ENCODE data around the gene SRSF7. TPM values are rescaled to one million over a fixed set of nuclear protein-coding genes. Genes with fewer than 3 reads are reported as not detected.

Gene SRSF7
- total RNA-seq, 1 experiment from 2014 or later: 299 TPM

DNA sequence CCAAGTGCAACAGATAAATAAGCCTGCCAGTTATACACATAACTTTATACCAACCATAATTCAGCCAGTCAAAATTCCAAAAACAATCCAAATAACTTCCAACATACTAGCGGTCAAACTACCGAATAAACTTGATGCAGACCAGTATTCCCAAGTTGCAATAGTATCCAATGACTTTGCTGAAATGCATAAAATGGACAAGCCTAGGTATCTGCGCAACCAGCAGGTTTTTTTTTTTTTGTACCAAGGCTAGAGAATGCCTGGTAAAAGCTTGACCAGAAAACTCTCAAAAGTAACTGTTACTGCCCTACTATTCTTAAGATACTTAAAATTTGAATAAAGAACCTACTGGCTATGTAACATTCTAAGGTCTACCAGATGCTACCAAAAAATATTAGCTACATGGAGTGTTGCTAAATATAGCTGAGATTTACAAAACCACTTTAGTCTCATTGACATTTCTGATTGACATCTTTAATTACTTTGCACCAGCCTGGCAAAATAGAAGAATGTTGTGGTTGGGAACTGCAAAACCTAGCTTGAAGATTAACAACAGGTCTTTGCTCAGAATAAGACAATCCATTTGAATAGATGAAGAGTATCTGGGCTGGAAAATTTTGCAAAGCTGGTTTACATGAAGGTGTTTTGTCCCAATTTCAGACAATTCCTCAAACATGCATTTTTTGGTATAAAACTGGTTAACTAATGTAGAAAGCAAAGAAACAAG, 7.3 kb downstream of the SRSF7 start:
- ATAC-seq (no peak), DNase-seq (ENCODE audit: low spot score) (no peak)
- peak overlapping the region; percentile 64; the same call in 1 of the 2 replicates for H3K27ac Mint-ChIP-seq
- ChIA-PET POLR2A (interaction anchor here (0.7 to 1.7 kb wide), 3 partner anchors 7 to 162 kb away, joined by 3 to 14 read pairs (median 3); partner anchors contain the start of gene SRSF7), CTCF (interaction anchor here (3.1 kb wide), 1 partner anchor 162 kb away, joined by 14 read pairs; no protein-coding TSS in a partner anchor)
- H3K27me3 Mint-ChIP-seq (ENCODE audit: low read depth): peaks cover 3% of the 10 kb centered on the region; the same call in 1 of the 2 replicates
- H3K4me1 Mint-ChIP-seq: peaks cover 25% of the 10 kb centered on the region
- no peak overlapping the region for H3K4me3 Mint-ChIP-seq
- H3K36me3 Mint-ChIP-seq: peaks cover 73% of the 10 kb centered on the region
- TF ChIP-seq, protein P1, sequence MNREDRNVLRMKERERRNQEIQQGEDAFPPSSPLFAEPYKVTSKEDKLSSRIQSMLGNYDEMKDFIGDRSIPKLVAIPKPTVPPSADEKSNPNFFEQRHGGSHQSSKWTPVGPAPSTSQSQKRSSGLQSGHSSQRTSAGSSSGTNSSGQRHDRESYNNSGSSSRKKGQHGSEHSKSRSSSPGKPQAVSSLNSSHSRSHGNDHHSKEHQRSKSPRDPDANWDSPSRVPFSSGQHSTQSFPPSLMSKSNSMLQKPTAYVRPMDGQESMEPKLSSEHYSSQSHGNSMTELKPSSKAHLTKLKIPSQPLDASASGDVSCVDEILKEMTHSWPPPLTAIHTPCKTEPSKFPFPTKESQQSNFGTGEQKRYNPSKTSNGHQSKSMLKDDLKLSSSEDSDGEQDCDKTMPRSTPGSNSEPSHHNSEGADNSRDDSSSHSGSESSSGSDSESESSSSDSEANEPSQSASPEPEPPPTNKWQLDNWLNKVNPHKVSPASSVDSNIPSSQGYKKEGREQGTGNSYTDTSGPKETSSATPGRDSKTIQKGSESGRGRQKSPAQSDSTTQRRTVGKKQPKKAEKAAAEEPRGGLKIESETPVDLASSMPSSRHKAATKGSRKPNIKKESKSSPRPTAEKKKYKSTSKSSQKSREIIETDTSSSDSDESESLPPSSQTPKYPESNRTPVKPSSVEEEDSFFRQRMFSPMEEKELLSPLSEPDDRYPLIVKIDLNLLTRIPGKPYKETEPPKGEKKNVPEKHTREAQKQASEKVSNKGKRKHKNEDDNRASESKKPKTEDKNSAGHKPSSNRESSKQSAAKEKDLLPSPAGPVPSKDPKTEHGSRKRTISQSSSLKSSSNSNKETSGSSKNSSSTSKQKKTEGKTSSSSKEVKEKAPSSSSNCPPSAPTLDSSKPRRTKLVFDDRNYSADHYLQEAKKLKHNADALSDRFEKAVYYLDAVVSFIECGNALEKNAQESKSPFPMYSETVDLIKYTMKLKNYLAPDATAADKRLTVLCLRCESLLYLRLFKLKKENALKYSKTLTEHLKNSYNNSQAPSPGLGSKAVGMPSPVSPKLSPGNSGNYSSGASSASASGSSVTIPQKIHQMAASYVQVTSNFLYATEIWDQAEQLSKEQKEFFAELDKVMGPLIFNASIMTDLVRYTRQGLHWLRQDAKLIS (CRISPR knock-in tag; IDR thresholded peaks at IDR 0.05; ENCODE audit: borderline replicate concordance): no peak
- TF ChIP-seq MAX (CRISPR knock-in tag; IDR thresholded peaks at IDR 0.05): no peak
- TF ChIP-seq, protein P2, sequence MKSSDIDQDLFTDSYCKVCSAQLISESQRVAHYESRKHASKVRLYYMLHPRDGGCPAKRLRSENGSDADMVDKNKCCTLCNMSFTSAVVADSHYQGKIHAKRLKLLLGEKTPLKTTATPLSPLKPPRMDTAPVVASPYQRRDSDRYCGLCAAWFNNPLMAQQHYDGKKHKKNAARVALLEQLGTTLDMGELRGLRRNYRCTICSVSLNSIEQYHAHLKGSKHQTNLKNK (CRISPR knock-in tag; IDR thresholded peaks at IDR 0.05): no peak
- TF ChIP-seq, protein P3, sequence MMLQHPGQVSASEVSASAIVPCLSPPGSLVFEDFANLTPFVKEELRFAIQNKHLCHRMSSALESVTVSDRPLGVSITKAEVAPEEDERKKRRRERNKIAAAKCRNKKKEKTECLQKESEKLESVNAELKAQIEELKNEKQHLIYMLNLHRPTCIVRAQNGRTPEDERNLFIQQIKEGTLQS (CRISPR knock-in tag; conservative IDR thresholded peaks at IDR 0.05): no peak
- TF ChIP-seq FOXJ3 (CRISPR knock-in tag; IDR thresholded peaks at IDR 0.05; ENCODE audit: borderline replicate concordance): no peak
- no peak for TF ChIP-seq ZNF423 (CRISPR knock-in tag; IDR thresholded peaks at IDR 0.05)
- no peak for TF ChIP-seq EMX1 (CRISPR knock-in tag; IDR thresholded peaks at IDR 0.05)
- 0 out of 2 replicates have a peak, but pooled peaks have one; percentile 30 for TF ChIP-seq ZNF671 (CRISPR knock-in tag; IDR thresholded peaks at IDR 0.05)
- H3K9me3 Mint-ChIP-seq: peaks cover 10% of the 10 kb centered on the region

DNA sequence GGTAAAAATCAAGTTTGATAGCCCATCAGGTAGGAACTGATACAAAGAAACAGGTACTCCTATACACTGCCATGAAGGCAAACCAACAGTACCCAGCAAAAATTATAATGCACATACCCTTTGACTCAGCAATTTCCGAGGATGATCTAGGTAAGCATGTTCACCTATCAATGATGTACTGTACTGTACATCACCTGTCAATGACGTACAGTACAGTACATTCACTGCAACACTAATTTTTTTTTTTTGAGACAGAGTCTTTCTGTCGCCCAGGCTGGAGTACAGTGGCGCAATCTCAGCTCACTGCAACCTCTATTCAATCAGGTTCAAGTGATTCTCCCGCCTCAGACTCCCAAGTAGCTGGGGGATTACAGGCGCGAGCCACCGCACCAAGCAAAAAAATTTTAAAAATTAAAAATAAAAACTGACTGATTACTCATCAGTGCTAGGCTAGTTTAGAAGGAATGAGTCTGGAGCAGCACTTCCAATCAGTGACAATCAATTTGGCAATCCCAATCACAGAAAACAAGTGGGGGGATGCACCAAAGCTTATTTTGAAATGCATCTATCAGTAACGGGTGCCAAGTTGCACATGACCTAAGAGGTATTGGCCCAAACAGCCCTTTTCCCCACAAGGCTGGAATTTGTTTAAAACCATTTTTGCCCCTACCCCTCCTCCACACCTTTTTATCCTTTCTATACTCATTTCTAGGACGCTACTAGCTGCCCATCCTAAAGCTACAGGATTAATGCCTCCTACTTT, 8.2 kb downstream of the SRSF7 start:
- H3K4me3 Mint-ChIP-seq: no peak overlapping the region
- H3K36me3 Mint-ChIP-seq: peaks cover 73% of the 10 kb centered on the region
- CTCF ChIA-PET: interaction anchor here (2.0 kb wide), 1 partner anchor 161 kb away, joined by 11 read pairs; no protein-coding TSS in a partner anchor
- no peak for DNase-seq (ENCODE audit: low spot score)
- no peak for TF ChIP-seq CREB1 (CRISPR knock-in tag; IDR thresholded peaks at IDR 0.05)
- TF ChIP-seq PRRX2 (CRISPR knock-in tag; IDR thresholded peaks at IDR 0.05): peak; percentile 41; the same call in 1 of the 2 replicates
- peak; percentile 64; the same call in 1 of the 2 replicates for TF ChIP-seq ZNF416 (CRISPR knock-in tag; IDR thresholded peaks at IDR 0.05)
- TF ChIP-seq, protein P4, sequence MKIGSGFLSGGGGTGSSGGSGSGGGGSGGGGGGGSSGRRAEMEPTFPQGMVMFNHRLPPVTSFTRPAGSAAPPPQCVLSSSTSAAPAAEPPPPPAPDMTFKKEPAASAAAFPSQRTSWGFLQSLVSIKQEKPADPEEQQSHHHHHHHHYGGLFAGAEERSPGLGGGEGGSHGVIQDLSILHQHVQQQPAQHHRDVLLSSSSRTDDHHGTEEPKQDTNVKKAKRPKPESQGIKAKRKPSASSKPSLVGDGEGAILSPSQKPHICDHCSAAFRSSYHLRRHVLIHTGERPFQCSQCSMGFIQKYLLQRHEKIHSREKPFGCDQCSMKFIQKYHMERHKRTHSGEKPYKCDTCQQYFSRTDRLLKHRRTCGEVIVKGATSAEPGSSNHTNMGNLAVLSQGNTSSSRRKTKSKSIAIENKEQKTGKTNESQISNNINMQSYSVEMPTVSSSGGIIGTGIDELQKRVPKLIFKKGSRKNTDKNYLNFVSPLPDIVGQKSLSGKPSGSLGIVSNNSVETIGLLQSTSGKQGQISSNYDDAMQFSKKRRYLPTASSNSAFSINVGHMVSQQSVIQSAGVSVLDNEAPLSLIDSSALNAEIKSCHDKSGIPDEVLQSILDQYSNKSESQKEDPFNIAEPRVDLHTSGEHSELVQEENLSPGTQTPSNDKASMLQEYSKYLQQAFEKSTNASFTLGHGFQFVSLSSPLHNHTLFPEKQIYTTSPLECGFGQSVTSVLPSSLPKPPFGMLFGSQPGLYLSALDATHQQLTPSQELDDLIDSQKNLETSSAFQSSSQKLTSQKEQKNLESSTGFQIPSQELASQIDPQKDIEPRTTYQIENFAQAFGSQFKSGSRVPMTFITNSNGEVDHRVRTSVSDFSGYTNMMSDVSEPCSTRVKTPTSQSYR (CRISPR knock-in tag; IDR thresholded peaks at IDR 0.05): no peak
- 0 out of 2 replicates have a peak, but pooled peaks have one; percentile 84 for TF ChIP-seq EMX1 (CRISPR knock-in tag; IDR thresholded peaks at IDR 0.05)
- TF ChIP-seq NR2C2 (CRISPR knock-in tag; IDR thresholded peaks at IDR 0.05): no peak
- no peak for TF ChIP-seq E2F1 (CRISPR knock-in tag; IDR thresholded peaks at IDR 0.05)
- no peak for TF ChIP-seq CREM (CRISPR knock-in tag; IDR thresholded peaks at IDR 0.05)
- no peak for TF ChIP-seq ELF4 (CRISPR knock-in tag; IDR thresholded peaks at IDR 0.05; ENCODE audit: low read depth)
- TF ChIP-seq MYBL2 (CRISPR knock-in tag; IDR thresholded peaks at IDR 0.05): no peak
- peak; percentile 22; the same call in 1 of the 2 replicates for TF ChIP-seq ZNF671 (CRISPR knock-in tag; IDR thresholded peaks at IDR 0.05)
- no peak for TF ChIP-seq ATF6 (CRISPR knock-in tag; IDR thresholded peaks at IDR 0.05)
- no peak for TF ChIP-seq MXD4 (CRISPR knock-in tag; IDR thresholded peaks at IDR 0.05; ENCODE audit: borderline replicate concordance)
- POLR2A ChIA-PET: interaction anchor here (0.7 to 1.7 kb wide), 3 partner anchors 8 to 161 kb away, joined by 3 to 14 read pairs (median 3); partner anchors contain the start of gene SRSF7
- H3K27me3 Mint-ChIP-seq (ENCODE audit: low read depth): peaks cover 3% of the 10 kb centered on the region; the same call in 1 of the 2 replicates
- peaks cover 15% of the 10 kb centered on the region for H3K9me3 Mint-ChIP-seq
- peak overlapping the region; percentile 70; the same call in 1 of the 2 replicates for H3K27ac Mint-ChIP-seq
- peaks cover 21% of the 10 kb centered on the region for H3K4me1 Mint-ChIP-seq
- no peak; the same call in 1 of the 2 replicates for ATAC-seq

Data from WTC11 (cell line).